ENCODE data around the gene MAPKAP1.

DNA sequence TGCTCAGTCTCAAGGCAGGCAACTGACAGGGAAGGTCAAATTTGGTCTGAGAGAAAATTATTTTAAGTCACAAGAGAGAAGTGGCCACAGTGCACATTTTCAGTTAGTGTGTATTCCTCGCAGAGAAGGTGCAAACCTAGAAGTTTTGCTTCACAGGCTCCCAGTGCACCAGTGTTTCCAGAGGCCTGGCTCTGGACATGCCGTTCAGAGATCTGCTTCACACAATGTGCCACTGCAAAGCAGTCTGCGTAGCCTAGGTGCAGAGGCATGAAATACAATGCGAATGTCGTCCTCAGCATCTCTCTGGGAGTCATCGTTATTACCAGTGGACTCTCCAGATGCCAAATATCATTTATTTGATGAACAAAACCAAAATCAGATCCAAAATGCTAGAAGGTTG lies 147.8 kb downstream of the MAPKAP1 start:
- TF ChIP-seq, protein P1, sequence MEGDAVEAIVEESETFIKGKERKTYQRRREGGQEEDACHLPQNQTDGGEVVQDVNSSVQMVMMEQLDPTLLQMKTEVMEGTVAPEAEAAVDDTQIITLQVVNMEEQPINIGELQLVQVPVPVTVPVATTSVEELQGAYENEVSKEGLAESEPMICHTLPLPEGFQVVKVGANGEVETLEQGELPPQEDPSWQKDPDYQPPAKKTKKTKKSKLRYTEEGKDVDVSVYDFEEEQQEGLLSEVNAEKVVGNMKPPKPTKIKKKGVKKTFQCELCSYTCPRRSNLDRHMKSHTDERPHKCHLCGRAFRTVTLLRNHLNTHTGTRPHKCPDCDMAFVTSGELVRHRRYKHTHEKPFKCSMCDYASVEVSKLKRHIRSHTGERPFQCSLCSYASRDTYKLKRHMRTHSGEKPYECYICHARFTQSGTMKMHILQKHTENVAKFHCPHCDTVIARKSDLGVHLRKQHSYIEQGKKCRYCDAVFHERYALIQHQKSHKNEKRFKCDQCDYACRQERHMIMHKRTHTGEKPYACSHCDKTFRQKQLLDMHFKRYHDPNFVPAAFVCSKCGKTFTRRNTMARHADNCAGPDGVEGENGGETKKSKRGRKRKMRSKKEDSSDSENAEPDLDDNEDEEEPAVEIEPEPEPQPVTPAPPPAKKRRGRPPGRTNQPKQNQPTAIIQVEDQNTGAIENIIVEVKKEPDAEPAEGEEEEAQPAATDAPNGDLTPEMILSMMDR (IDR thresholded peaks at IDR 0.05): no peak
- TF ChIP-seq POLR2A (IDR thresholded peaks at IDR 0.05) (no peak), POLR2AphosphoS5 (IDR thresholded peaks at IDR 0.05) (no peak)

Measured in stomach (tissue), 4 donors.